GM19035 (cell line): Measurements from ENCODE around the gene ZC3H18.
"Not testable (repeated sequence)": the region's sequence is repeated elsewhere in the genome, so short reads cannot be mapped to it uniquely, and the experiment has no call there.

ENCODE experiments used
- ATAC-seq: cut with Tn5 transposase; IDR thresholded peaks from one replicate; pipeline ENCODE4 v1.9.1; 2021; ENCODE audit not compliant: unreplicated experiment

The ZC3H18 gene

DNA sequence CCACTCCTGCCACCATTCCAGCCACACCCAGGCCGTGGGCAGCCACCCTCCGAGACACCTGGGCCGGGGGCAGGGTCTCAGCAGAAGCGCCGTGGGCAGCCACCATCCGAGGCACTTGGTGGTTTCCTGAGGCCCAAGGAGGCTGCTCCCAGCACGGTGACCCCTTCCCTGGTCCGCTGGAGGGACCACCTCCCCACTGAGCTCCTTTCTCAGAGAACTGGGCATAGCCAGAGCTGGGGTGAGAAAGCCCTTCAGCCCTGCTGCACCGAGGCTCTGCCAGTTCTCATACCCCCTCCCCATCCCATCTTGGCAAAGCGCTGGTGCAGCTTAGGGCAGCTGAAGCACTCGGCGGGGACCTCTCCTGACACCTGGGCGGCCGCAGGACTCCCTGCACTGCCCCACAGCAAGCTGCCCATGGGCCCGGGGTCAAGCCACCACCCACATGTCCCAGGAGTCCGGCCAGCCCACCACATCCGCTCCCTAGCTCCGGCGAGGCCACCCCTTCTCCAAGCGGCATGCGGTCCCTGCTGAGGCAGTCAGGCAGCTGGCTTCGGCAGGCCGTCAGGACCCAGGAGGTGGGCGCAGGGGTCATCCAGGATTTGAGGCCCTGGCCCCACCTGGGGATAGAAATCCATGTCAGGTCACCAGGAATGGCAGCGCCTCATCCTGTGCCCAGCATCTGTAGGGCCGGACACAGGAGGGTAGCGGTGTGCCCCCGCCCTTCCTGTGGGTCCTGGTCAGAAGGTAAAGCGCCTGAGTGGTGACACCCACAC, 82.0 kb downstream of the ZC3H18 start:
- ATAC-seq = no peak

DNA sequence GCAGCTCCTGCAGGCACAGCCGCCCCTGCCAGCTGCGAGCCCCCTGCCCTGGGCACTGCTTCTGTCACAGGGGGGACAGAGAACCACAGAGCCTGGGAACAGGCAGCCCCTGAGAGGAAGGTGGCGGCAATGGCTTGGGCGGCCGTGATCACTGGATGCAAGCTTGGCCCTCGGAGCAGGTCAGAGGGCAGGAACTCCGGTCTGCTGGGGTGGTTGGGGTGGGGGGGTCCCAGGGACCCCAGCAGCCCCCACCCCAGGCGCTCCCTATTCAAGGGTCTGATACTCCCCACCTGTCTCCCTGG, 82.5 kb downstream of the ZC3H18 start:
- ATAC-seq = no peak

DNA sequence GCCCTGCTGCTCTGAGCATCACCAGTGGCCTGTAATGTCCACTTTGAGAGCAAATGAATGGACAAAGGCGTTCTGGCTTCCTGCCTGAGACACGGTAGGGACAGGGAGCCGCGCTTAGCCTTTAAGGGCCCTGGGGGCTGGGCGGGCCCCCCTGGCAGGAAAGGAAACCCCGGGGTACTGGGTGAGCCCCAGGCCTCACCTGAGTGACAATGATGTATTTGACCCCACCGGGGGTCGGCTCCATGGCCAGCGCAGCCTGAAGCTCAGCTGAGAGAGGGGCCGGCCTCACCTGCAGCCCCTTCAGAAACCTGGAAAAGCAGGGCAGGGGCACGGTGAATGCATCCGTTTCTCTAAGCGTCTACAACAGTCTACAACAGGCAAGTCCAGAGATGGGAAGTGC, 82.9 kb downstream of the ZC3H18 start:
- ATAC-seq = no peak

DNA sequence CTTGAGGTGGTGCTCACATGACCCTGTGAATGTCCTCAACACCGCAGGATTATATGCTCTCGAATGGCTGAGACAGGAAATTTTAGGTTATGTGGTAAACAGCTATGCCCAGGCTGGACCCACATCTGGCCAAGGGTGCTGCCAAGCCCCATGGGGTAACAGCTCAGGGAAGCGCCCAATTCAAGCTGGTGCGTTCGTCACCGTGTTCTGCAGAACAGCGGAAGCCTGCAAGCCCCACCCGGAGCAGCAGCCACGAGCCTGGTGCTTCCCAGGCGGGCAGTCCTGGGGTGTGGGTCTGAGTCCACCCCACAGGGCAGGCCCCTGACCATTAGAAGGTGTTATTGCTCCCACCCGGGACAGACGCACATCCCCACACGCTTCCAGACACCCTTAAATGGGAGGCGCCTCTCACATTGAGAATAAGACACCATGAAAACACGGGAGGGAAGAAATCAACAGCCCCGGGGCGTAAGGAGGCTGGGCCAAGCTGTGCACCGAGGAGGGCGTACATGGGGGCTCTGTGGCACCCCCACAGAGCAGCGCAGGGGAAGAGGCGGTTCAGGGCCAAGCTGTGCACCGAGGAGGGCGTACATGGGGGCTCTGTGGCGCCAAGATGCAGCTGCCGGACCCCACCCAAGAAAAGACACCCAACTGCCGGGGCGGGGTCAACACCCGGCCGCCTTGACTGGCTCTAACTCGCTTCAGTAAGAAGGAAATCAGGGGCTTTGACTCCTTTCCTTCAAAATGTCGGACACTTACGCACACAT, 83.6 kb downstream of the ZC3H18 start:
- no peak for ATAC-seq

DNA sequence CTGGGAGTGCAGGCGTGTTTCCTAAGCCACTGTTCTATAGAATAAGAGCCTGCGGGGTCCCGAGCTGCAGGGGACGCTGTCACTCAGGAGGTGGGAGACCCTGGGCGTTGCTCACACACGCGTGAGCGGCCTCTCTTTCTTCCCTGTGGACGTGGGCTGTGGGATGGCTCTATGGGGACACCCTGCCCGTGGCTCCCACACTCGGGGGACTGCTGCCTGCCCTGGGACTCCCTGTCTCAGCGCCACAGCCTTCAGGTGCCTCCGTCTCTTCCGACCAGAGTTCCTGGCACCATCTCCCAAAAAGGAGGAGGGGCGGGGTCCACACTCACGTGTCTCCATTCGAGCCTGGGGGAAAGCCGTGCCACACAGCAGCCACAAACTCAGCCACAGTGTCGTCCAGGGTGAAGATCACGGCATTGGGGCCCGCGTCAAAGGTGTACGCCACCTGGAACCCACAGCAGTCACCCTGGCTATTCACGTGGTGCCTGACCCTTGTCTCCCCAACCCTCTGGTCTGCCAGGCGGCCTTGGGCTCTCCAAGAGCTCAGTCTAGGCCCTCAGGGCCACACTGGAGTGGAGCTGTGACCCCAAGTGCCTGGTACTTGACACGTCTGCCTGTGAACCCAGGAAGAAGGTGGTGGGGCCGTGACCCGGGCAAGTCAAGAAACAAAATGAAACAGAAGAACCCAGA, 84.3 kb downstream of the ZC3H18 start:
- ATAC-seq = no peak

DNA sequence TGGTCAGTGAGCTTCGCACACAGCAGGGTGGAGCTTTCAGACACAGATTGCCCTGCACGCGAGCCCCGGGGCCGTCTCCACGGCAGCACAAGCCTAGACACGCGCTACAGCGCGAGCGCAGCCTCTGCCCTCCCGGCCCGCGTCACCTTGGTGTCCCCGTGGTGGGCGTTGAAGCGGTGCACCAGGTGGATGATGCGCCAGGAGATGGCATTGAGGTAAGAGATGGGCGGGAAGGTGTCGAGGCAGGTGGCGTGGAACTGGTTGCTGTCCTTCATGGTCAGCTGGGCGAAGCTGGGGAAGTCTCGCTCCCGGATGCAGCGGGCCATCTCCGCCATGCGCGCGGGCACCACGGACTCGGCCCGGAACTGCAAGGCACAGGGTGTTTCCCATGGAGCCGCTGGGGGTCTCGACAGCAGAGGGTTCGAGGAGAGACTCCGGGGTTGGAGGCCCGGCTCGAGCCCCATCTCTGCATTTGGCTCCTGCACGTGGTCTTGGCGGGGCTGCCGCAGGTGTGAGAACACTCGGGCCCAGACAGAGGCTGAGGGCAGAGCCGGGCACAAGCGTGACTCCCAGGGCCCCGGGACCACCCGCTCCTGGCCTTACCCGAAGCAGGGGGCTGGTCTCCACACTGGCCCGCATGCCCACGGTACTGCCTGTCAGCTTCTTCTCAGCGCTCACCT, 85.0 kb downstream of the ZC3H18 start:
- no peak for ATAC-seq

DNA sequence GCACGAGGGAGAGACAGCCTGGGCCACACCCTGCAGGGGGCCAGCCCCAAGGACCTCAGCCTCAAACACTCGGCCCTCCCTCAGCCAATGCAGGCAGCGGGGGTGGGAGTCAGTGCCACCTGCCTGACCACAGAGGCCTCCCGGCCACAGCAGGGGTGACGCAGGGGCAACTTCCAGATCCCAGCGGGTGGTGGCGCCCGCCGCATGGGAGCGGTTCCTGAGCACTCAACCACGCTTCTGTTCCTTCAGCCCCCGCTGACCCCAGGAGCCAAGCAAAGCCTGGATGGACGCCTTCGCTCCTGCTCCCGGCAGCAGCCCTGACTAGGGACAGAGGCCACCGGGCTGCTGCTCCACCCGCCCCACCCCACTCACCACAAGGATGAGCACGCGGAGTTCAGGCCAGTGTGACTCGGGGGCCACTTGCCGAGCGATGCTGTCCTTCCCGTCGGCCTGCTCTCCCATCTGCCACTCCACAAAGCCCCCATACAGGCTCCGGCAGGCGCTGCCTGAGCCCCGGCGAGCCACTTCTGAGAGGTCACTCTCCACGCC, 85.6 kb downstream of the ZC3H18 start:
- ATAC-seq = no peak

DNA sequence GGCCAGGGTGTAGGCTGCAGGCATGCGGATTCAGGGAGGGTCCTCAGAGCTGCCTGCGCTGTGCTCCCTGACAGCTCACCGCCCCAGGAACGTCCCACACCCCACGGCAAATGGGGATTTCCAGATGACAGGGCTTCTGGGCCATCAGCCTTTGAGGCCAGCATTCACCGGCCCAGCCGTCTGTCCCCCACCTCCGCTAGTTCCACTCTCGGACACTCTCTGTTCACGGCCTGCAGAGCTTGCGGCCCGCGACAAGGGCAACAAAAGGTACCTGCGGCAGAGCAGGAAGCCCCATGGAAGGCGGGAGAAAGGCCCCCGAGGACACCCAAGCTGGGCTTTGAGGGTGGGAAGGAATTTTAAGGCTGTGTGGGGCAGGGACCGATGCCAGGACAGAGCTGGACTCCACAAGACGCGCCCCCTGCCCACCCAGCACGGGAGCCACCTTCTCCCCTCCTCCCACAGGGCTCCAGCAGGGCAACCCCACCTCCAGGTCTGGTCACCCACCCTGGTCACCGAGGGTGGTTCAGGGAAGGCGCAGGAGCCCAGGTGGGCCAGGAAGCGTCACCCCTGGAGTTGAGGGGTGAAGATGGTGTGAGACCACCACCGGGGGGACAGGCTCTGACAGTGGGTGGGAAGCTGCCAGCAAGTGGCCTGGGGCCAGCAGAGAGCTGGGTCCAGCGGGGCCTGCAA, 86.2 kb downstream of the ZC3H18 start:
- ATAC-seq = no peak

DNA sequence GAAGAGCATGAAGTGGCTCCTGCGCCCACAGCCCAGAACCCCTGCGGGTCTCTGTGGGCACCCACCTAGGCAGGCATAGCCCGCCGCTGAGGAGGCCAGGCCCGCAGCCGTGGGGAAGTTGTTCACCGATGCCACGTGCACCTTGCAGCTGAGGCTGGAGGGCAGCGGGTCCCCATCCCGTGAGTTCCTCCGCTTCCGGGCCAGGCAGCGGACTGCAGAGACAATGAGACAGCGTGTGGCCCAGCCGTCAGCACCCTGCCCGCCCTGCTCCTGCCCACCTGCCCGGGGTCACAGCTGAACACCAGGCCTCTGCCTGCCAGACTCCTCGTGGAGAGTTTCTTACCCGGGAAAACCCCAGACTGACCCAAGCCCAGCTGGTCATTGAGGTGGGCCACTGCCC, 87.2 kb downstream of the ZC3H18 start:
- ATAC-seq = no peak

DNA sequence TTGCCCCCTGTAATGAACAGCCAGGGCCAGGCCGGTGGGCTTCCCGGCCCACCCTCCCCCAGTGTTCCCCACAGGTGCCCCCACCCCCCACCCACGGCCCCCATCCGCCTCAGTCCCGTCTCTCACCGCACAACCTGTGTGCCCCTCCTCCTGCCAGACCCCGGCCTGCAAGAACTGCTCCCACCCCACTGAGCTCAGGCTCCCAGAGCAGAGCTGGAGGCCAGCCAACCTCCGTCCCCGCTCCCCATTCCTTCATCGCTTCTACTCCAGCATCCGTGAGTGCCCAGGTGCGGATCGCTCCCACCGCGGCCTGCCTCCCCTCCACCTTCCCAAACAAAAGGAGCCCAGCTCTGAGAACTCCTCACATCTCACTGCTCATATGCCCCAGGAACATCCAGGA, 88.5 kb downstream of the ZC3H18 start:
- no peak for ATAC-seq

DNA sequence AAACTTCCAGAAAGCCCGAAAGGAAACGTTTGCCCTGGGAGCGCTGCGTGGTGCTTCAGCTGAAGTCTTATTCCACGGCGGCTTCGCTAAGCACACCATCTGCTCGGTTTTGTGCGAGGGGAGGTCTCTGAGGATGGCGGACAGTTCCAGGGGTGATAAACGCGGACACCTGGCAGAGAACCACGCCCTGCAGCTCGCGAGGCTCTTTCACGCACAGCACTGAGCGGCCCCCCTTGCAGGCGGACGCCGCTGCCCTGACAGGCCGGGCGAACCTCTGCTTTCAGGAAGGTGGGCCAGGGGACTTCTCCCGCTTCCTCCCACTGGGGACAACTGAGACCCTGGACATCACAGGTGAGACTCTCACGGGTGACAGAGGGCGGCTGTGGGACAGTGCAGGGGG, 89.0 kb downstream of the ZC3H18 start:
- no peak for ATAC-seq

DNA sequence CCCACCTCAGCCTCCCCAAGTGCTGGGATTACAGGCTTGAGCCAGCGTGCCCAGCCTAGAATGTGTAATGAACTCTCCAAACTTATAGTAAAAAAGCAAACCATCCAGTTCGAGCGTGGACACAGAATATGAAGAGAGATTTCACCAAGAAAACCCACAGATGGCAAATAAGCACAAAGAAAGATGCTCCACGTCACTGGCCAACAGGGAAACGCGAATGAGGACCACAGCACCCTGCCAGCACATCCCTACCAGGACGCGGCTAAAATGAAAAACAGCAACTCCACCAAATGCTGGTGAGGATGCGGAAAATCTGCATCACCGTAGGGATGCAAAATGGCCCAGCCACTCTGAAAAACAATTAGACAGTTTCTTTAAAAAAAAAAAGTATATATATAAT, 91.3 kb downstream of the ZC3H18 start:
- no peak for ATAC-seq

DNA sequence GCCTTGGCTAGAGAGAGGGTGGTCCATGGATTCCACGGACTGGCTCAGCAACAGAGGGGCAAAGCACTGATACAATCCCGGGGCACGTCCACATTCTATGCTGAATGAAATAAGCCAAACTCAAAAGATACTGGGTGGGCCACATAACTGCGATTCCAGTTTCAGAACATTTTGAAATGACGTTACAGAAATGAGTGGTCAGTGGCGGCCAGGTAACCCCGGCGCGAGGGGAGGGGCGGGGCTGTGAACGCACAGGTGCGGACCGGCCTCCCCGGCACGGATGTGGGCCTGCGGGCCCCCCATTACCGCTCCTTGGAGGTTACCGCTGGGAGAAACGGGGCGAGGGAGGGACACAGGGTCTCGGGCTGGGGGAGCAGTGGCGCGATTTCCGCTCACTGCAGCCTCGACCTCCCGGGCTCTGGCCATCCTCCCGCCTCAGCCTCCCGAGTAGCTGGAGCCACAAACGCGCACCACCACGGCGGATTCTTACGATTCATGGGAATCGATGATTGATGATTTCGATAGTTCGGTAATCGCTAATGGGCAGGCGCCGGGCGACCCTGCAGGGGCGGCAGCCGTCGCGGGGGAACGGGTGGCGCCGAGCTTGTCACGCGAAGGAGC, 92.1 kb downstream of the ZC3H18 start:
- no peak for ATAC-seq

DNA sequence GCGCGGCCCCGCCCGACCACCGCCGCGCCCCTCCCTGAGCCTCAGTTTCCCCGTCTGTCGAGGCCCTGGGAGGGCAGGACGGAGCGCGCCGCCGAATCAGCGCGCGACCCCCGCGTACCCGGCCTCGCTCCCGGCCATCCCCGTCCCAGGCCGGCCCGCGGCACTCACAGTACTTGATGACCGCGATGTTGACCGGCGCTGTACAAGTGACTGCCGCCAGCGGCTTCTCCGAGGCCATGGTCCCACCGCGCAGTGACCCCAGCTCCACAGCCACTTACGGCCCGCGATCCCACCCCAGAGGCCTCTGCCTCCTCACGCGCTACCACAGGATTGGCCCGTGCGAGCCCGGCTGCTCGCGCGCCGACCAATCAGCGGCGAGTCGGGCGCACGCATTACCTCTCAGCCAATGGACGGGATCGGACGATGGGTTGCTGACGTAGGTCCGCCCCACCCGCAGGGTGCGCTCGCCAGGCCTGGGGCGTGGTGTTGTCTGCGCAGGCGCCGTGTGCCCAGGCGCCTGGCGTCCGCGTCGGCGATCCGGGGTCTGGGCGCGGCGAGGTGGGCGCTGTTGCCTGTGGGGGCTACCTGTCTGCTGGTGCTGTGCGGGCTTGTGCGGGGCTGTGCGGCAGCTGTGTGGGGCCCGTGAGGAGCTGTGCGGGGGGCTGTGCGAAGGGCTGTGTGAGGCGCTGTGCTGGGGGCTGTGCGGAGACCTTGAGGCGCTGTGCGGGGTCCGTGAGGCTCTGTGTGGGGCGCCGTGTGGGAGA, 92.8 kb downstream of the ZC3H18 start, which contains the start of gene MVD:
MVD (minus strand) TSS at position 249 of the 764 bp plus-strand sequence; CDS start at position 238, 11 bp downstream.
- peak; percentile 88 for ATAC-seq

DNA sequence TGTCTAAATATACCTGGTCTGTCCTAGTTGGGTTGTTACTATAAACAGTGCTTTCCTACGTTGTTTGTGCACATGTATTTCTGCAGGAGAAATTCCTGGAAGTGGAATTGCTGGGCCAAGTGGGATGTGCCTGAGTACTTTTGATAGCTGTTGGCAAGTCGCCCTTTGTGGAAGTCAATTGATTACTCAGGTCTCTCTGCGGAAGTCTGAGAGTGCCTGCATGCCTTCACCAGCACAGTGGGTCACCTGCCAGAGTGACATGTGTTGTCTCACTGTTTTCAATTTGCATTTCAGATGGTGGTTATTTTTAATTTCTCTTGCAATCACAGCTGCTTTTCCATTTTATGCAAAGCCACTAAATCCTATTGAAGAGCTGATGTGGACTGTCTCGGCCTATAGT, 94.9 kb downstream of the ZC3H18 start:
- no peak for ATAC-seq

DNA sequence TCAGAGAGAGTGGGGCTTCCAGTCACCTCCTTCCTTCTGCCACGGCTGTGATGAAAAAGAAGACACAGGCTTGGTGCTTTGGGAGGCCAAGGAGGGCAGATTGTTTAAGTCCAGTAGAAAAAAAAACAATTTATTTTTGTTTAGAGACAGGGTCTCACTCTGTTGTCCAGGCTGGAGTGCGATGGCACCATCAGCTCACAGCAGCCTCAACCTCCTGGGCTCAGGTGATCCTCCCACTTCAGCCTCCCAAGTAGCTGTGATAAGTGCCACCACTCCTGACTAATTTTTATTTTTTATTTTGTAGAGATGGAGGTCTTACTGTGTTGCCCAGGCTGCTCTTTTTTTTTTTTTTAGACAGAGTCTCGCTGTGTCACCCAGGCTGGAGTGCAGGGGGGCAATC, 95.4 kb downstream of the ZC3H18 start:
- ATAC-seq = no peak

DNA sequence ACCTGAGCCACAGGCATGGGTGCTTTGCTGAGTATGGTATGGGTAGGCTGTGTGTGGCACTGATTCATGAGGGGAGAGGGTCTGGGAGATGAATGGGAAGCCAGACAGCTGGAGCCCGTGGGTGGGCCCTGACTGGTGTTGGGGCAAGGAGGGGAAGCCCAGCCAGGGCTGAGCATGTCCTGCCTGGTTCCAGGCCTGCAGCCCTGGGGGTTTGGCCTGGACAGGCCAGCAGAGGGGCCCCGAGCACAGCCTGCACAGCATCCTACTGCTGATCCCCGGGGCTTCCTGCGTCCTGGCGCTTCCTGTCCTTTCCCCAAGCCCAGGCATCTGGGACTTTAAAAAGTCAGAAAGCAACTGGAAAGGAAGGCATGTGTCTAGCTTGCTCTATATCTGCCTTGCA, 97.3 kb downstream of the ZC3H18 start:
- ATAC-seq = no peak

DNA sequence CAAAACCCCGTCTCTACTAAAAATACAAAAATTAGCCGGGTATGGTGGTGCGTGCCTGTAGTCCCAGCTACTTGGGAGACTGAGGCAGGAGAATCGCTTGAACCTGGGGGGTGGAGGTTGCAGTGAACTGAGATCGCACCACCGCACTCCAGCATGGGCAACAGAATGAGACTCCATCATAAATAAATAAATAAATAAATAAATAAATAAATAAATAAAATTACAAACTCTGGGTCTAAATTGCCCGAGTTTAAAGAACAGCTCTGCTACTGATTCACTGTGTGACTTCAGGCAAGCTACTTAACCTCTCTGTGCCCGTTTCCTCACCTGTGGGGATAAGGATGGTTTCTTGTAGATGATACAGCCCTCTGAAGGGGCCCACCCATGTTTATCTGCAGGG, 99.3 kb downstream of the ZC3H18 start:
- not testable (repeated sequence) for ATAC-seq

DNA sequence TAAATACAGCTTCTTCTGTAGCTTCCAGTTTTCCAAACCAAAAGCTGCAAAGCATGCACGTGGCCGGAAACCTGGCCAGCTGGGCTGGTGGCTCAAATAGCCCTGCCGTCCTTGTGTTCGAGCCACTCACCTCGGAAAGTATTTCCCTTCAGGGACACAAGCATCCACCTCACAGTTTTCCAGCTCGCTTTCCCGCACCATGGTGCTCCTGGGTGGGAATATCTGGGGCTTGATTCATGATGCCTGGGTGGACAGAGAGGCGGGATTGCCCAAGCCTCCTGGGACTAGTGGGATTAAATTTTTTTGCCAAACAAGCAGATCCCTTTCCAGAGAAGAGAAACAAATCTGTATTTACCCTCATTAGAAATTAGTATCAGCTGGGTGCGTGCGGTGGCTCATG, 99.8 kb downstream of the ZC3H18 start:
- ATAC-seq = no peak
